GM12873 (cell line): Measurements from ENCODE around the gene PSTPIP1.

Source experiments
- CTCF ChIP-seq: IDR thresholded peaks from 2 replicates; pipeline ENCODE4 v1.5.1; 2012; ENCODE audit warnings: low read depth, mild to moderate bottlenecking, moderate library complexity, low read length, control low read depth; ENCODE audit not compliant: insufficient read depth; ENCODE audit errors: missing control alignments

Gene PSTPIP1

GRCh38 chr15:77012868-77013267 is 17.9 kb downstream of the PSTPIP1 start:
- TF ChIP-seq CTCF, result no peak

GRCh38 chr15:77013776-77014131 is 18.8 kb downstream of the PSTPIP1 start:
- peak; percentile 27 for TF ChIP-seq CTCF

GRCh38 chr15:77014132-77015081 is 19.5 kb downstream of the PSTPIP1 start:
- TF ChIP-seq CTCF, result no peak

- no peak for TF ChIP-seq CTCF
Observed at GRCh38 chr15:77015646-77016320, 20.9 kb downstream of the PSTPIP1 start.

GRCh38 chr15:77016321-77016695 is 21.4 kb downstream of the PSTPIP1 start:
- no peak for TF ChIP-seq CTCF

- TF ChIP-seq CTCF, result no peak
Observed at GRCh38 chr15:77017091-77017660, 22.2 kb downstream of the PSTPIP1 start.
